GDM1 (cell line): Measurements from ENCODE around the gene AMBRA1.

Source experiments
- DNase-seq: peaks from one replicate; lab custom pipeline; 2025; lab: John Stamatoyannopoulos, UW

Gene AMBRA1

GRCh38 chr11:46438211-46438610 lies 155.6 kb downstream of the AMBRA1 start:
- no peak for DNase-seq

GRCh38 chr11:46437122-46437689 lies 156.6 kb downstream of the AMBRA1 start:
- DNase-seq: no peak

GRCh38 chr11:46436113-46436512 lies 157.7 kb downstream of the AMBRA1 start:
- DNase-seq: no peak

- DNase-seq: no peak
Observed at GRCh38 chr11:46435679-46436078, 158.1 kb downstream of the AMBRA1 start.

DNA sequence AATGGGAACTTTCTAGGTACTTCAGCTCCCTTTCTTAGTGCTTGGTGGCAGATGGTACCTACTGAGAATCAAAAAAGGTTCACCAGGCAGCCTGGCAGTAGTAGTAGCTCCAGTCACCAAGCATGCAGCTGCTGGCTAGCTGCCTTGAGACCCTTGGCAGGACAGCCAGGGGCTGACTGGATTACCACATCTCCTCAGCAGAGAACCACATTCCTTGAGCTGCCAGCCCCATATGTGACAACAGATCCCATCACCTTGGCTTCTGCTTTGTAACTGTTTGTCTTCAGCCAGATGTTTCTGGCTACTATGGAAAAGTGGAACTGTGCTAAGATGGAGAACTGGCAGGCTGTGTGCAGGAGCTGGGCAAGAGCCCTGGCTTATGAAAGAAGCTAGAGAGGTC lies 162.6 kb downstream of the AMBRA1 start:
- no peak for DNase-seq

DNA sequence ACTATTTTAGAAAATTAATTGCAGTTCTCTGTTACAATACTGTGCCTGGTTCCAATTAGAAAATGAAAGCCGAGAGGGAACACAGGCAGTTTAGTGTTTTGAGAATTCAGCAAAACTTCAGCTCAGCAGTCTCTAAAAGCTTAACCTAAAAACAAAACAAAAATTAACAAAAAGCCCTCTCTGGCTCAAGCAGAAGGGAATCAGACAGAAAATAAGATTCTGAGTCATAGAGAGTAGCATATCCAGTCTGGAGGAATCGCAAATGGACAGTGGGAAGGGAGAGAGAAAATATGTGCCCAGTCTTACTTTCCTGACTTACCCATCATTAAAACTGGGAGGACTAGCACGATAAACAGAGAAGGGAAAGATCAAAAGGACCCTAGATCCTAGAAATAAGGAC lies 164.1 kb downstream of the AMBRA1 start:
- no peak for DNase-seq

DNA sequence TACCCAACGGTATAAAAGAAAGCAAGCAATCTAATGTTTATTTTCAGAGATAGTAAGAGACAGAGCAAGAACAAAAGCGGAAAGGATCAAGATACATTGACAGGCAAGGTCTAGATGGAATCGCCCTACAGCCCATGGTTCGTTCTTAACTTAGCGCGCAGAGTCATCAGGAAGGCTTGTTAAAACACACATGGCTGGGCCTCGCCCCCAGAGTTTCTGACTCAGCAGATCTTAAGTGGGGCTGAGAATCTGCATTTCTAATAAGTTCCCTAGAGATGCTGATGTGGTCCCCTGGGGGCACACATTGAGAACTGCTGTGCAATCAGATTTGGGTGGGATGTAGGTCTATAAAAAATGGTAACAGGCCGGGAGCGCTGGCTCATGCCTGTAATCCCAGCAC lies 166.5 kb downstream of the AMBRA1 start:
- DNase-seq: no peak

DNA sequence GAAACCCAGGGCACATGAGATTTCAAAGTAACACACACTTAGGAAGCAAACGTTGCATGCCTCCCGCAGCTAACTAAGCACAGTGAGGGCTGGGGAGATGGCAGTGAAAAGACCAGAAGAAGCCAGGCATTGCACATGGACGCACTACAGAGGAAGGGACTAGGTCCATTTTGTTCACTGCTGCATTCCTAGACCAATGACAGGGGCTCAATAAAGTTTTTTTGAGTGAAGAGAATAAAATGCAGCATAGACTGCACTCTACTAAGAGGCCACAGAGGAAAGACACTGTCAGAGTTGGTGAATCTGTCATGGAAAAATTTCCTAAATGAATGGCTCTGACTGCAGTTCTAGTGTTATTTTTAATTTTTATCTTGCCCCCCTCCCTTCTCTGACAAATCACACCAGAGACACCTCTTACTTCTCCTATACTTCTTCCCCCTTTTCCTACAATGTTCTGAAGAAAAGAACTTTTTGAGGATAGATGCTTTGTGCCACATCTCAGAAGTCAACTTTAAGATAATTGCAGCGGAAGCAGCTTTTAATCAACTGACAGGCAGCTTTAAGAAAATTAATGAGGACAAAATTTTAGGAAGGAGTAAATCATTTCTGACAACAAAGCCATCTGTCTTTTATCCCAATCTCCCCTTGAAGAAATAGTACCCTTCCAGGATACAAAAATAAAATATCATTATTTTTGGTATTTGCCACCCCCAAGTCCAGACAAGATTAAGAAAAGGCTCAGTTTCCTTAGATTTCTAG lies 167.4 kb downstream of the AMBRA1 start:
- no peak for DNase-seq

DNA sequence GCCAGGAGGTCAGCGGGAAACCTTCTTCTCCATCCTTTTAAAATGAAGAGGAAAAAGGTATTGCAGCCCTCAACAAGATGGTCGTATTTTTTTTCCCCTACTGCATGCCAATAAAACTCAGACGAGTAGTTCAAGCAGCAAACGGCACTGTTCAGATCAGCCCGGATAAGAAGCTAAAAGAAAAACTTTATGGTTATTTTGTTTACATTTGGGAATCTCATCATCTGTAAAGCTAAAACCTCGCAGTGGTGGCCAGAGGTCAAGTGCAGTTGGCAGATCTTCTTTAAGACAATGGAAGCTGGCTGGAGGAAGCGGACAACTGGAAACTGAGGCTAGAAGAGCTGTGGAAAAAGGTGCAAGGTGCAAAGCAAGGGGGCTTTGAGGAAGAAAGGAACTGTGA lies 171.2 kb downstream of the AMBRA1 start:
- no peak for DNase-seq

GRCh38 chr11:46421257-46421880 lies 172.5 kb downstream of the AMBRA1 start:
- DNase-seq: no peak

- no peak for DNase-seq
Observed at GRCh38 chr11:46420513-46420912, 173.3 kb downstream of the AMBRA1 start.

DNA sequence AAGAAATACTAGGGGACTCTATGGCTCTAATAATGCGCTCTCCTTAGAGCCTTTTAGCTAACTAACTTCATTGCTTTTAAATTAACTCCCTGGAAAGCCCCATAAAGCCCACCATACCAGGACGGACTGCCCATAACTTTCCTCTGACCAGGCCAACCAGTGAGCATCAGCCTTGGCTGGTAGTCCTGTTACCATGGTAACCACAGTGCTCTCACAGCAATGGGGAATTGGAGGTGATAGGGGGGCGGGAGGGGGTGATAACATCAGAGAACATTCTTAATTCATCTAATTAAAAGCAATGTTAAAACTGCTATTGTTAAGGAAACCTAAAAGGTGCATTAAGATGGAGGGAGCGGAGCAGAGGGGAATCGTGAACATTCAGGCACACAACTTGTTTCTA lies 175.1 kb downstream of the AMBRA1 start:
- no peak for DNase-seq

DNA sequence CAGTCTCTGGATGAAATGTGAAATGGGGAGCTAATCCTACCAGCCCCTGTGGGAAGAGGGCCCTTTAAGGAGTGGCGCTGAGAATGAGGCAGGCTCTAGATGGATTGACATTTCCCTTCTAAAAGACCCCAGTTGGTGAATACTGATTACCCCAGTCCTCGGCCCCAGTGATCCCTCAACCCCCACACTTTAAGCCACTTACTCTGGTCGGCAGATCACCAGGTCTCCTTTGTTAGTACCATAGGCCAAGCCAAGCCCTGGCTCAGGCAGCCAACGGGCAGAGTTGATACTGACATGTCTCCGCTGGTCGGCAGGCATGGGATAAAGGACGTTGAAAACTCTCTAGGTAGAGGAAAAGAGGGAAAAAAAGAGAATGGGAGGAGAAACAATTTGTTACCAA lies 176.1 kb downstream of the AMBRA1 start:
- no peak for DNase-seq

DNA sequence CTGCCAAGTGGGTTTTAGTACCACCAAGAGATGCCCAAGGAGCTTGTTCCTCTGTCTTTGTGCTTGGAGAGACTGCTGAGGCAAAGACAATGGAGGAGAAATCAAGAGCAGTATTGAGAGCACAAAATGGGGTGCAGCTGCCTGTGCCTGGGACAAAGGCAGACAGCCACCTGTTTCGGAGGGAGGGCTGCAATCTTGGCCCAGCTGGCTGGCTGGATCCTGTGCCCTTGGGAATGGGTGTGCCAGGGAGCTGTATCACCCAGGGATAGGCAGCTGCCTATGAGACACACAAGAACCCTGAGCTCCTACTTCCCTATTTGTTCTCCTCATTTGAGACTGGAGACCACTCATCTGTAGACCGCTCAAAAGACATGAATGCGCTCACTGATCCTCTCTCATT lies 178.9 kb downstream of the AMBRA1 start:
- no peak for DNase-seq

DNA sequence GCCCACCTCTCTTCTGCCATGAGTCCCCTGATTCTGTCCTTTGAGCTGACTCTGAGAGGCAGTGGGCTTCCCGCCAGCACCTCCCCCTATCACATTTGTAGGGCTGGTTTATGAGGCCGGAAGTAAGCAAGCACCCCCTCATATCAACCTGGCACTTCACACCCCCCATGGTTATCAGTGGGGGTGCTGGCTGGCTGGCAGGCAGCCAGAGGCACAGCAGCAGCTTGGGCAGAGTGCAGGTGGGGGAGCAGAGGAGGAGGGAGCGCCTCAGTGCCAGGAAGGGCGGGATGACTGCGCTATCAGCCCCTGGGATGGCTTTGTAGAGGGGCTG lies 179.4 kb downstream of the AMBRA1 start:
- no peak for DNase-seq

DNA sequence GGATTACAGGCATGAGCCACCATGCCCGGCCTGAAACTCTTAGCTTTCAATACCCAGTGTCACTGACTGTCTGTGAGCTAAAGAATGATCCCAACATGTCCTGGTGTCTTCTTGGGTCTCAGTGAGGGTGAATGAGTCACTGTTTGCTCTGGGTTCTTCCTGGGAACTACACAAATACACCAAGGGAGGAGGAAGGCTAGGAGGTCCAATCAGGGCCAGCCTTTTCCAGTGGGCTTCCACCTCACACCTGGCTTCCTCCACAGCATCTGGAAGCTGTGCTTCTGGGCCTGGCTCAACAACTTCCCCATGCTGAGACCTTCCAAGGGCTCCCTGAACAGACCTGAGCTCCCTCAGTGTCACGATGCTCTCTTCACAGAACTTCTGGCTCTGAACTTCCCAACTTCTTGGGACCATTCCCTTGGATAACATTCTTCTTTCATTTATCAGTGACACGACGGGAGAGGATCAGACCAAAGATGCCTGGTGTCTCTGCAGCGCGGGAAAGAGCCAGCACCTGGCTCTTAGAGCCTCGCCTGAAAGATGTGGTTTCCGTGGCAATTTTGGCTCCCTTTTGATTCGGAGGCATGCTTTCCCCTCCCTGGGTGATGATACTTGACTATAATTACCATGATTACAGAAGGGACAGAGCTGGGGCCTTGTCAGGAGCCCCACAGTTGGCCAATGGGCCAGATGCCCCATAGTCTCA lies 179.9 kb downstream of the AMBRA1 start:
- no peak for DNase-seq

- DNase-seq: no peak
Observed at GRCh38 chr11:46410021-46410420, 183.8 kb downstream of the AMBRA1 start.

DNA sequence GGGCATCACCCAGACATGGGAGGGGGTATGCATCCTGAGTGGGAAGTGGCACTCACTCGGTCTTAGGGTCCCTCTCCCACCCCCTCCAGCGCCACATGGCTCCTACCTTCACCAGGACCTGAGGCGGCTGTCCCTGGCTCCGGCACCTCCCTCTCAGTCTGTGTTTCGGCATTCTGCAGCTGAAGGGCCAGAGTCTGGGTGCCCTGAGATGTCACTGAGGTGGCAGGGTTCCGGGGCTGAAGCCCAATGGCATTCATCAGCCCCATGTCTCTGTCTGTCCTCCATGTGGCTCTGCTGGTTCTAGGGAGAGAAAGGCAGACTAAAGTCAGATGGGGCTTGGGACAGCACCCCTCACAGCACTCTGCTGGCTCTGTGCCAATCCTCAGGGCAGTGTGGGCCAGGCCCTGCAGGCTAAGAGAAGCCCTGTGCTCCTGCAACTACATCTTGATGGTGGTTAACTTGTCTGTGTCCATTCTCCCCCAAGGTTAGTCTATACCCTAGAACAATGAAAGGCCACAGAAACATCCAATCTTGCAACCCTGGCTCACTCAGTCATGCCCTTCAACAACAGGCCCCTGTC lies 185.3 kb downstream of the AMBRA1 start:
- no peak for DNase-seq

DNA sequence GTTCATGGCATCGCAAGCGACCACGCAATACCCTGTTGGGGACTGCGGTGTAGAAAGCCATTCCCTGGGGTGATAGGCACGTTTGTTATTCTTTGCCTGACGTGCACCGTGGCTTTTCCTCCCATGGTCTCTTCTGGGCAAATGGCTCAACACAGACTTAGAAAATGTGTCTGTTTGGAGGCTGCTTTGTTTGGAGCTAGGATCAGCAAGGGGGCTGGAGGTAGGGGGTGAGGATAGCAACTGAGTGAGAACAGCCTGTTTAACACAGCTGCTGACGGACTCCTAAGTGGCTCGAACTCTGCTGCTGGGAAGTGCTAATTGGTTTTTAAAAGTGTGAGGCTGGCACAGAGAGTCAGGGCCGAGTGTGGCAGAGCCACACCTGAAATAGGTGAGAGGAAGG lies 186.2 kb downstream of the AMBRA1 start:
- no peak for DNase-seq

- no peak for DNase-seq
Observed at GRCh38 chr11:46404476-46405017, 189.3 kb downstream of the AMBRA1 start.

- no peak for DNase-seq
Observed at GRCh38 chr11:46402957-46403902, 190.6 kb downstream of the AMBRA1 start.
